ENCODE results near the gene SPATA25.

Gene SPATA25

GRCh38 chr20:45843506-45843905 is 43.9 kb downstream of the SPATA25 start:
- Histone ChIP-seq H3K4me3 (ENCODE audit: severe bottlenecking) (no peak overlapping the region), H3K27me3 (ENCODE audit: insufficient read depth, poor library complexity, severe bottlenecking) (no peaks in the 10 kb centered on the region), H3K4me1 (ENCODE audit: insufficient read depth, poor library complexity, severe bottlenecking) (no peaks in the 10 kb centered on the region), H3K27ac (ENCODE audit: poor library complexity, severe bottlenecking) (no peak overlapping the region), H3K9me3 (ENCODE audit: severe bottlenecking) (no peaks in the 10 kb centered on the region), H3K36me3 (ENCODE audit: low read depth) (peaks cover 74% of the 10 kb centered on the region)
- ATAC-seq (ENCODE audit: low read depth), result no peak
- no peak for DNase-seq (ENCODE audit: low spot score)
- no peak for TF ChIP-seq CTCF (IDR thresholded peaks at IDR 0.05; ENCODE audit: poor library complexity, severe bottlenecking)

- DNase-seq (ENCODE audit: low spot score) (no peak), ATAC-seq (ENCODE audit: low read depth) (0 out of 3 replicates have a peak, but pooled peaks have one; percentile 5)
- H3K36me3 ChIP-seq (ENCODE audit: low read depth), result peaks cover 68% of the 10 kb centered on the region
- H3K4me1 ChIP-seq (ENCODE audit: insufficient read depth, poor library complexity, severe bottlenecking), result no peaks in the 10 kb centered on the region
- H3K4me3 ChIP-seq (ENCODE audit: severe bottlenecking), result no peak overlapping the region
- no peaks in the 10 kb centered on the region for H3K27me3 ChIP-seq (ENCODE audit: insufficient read depth, poor library complexity, severe bottlenecking)
- H3K27ac ChIP-seq (ENCODE audit: poor library complexity, severe bottlenecking), result no peak overlapping the region
- H3K9me3 ChIP-seq (ENCODE audit: severe bottlenecking), result no peaks in the 10 kb centered on the region
- TF ChIP-seq CTCF (IDR thresholded peaks at IDR 0.05; ENCODE audit: poor library complexity, severe bottlenecking), result no peak
These were observed 45.1 kb downstream of the SPATA25 start for GRCh38 chr20:45842169-45842812.

- H3K4me1 ChIP-seq (ENCODE audit: insufficient read depth, poor library complexity, severe bottlenecking), result no peaks in the 10 kb centered on the region
- DNase-seq (ENCODE audit: low spot score), result no peak
- no peaks in the 10 kb centered on the region for H3K9me3 ChIP-seq (ENCODE audit: severe bottlenecking)
- no peaks in the 10 kb centered on the region for H3K27me3 ChIP-seq (ENCODE audit: insufficient read depth, poor library complexity, severe bottlenecking)
- H3K36me3 ChIP-seq (ENCODE audit: low read depth), result peaks cover 61% of the 10 kb centered on the region
- no peak for TF ChIP-seq CTCF (IDR thresholded peaks at IDR 0.05; ENCODE audit: poor library complexity, severe bottlenecking)
- H3K27ac ChIP-seq (ENCODE audit: poor library complexity, severe bottlenecking), result no peak overlapping the region
- no peak overlapping the region for H3K4me3 ChIP-seq (ENCODE audit: severe bottlenecking)
- peak; percentile 19; the same call in 2 of the 3 replicates for ATAC-seq (ENCODE audit: low read depth)
These were observed 45.9 kb downstream of the SPATA25 start for GRCh38 chr20:45841407-45842129.

GRCh38 chr20:45840700-45841198 is 46.7 kb downstream of the SPATA25 start:
- ATAC-seq (ENCODE audit: low read depth) (no peak; the same call in 2 of the 3 replicates), DNase-seq (ENCODE audit: low spot score) (no peak)
- no peak overlapping the region for H3K27ac ChIP-seq (ENCODE audit: poor library complexity, severe bottlenecking)
- H3K4me3 ChIP-seq (ENCODE audit: severe bottlenecking), result no peak overlapping the region
- H3K27me3 ChIP-seq (ENCODE audit: insufficient read depth, poor library complexity, severe bottlenecking), result no peaks in the 10 kb centered on the region
- no peak for TF ChIP-seq CTCF (IDR thresholded peaks at IDR 0.05; ENCODE audit: poor library complexity, severe bottlenecking)
- no peaks in the 10 kb centered on the region for H3K9me3 ChIP-seq (ENCODE audit: severe bottlenecking)
- H3K36me3 ChIP-seq (ENCODE audit: low read depth), result peaks cover 52% of the 10 kb centered on the region
- peaks cover 3% of the 10 kb centered on the region for H3K4me1 ChIP-seq (ENCODE audit: insufficient read depth, poor library complexity, severe bottlenecking)
